Stomach (tissue), 9 donors: ENCODE data around the gene CUEDC1. TPM values are rescaled to one million over a fixed set of nuclear protein-coding genes. Genes with fewer than 3 reads are reported as not detected.
A peak's percentile ranks its signal among the peaks of the same experiment; 100 is the strongest.

Experiments
- DNase-seq, 2 donors: peaks; one replicate each; pipeline versions ENCODE4 v3.0.0 to v3.0.0-alpha.2; 2013 to 2019
- H3K27ac ChIP-seq, 5 donors: fragments of 200-600 bp in 4 of 5; sonication (generic) in 4 of 5; one replicate each; pipeline ENCODE4 v1.5.1; 2013 to 2019; ENCODE audit warnings: mild to moderate bottlenecking in 1 of 5, moderate library complexity in 1 of 5
- H3K27me3 ChIP-seq, 3 donors: fragments of 200-600 bp; sonication (generic); one replicate each; pipeline ENCODE4 v1.5.1; 2017 to 2019; ENCODE audit warnings: mixed run types in 1 of 3
- H3K36me3 ChIP-seq, 4 donors: fragments of 200-600 bp; sonication (generic); 1 replicate in 3 of 4; 2 replicates in 1 of 4; pipeline ENCODE4 v1.5.1; 2016 to 2019
- H3K4me1 ChIP-seq, 4 donors: fragments of 200-600 bp; sonication (generic); one replicate each; pipeline ENCODE4 v1.5.1; 2016 to 2019
- H3K4me3 ChIP-seq, 4 donors: fragments of 200-600 bp; sonication (generic) in 3 of 4; one replicate each; pipeline ENCODE4 v1.5.1; 2016 to 2019; ENCODE audit warnings: mild to moderate bottlenecking in 1 of 4
- H3K9me3 ChIP-seq, 4 donors: fragments of 200-600 bp; sonication (generic); one replicate each; pipeline ENCODE4 v1.5.1; 2016 to 2019
- EP300 ChIP-seq: sonication (generic); formaldehyde crosslinking; IDR thresholded peaks from one replicate; pipeline ENCODE4 v1.6.1; 2017; ENCODE audit warnings: antibody characterized with exemption
- POLR2A ChIP-seq, 4 donors: fragments of 450-650 bp; IDR thresholded peaks; one replicate each; pipeline ENCODE4 v1.6.1; 2016; ENCODE audit warnings: antibody characterized with exemption in 4 of 4, control low read depth in 2 of 4, mild to moderate bottlenecking in 1 of 4, moderate library complexity in 1 of 4
- POLR2AphosphoS5 ChIP-seq, 3 donors: sonication (generic); formaldehyde crosslinking; IDR thresholded peaks; one replicate each; pipeline ENCODE4 v1.6.1; 2016; ENCODE audit warnings: antibody characterized with exemption in 3 of 3
- WGBS, 5 donors: extraction: QIAGEN DNeasy Blood & Tissue Kit in 3 of 5; methylation state at CpG; one replicate each; pipeline versions ENCODE4 v1.1.5 to v1.1.7; 2013 to 2018; 5-methylcytosine and 5-hydroxymethylcytosine counted together
- intact Hi-C: fragments of 100-400 bp; cut with DNase I; formaldehyde crosslinking; loops from one replicate; pipeline ENCODE4 v1.15.1; 2023; ENCODE audit warnings: low total_unique reads
- polyA plus RNA-seq, 3 donors: library from polyadenylated mRNA; stranded (reverse); fragments of 200-250 nt; gene quantifications; one replicate each; pipeline ENCODE4 v1.2.3, GENCODE V29; 2013
- total RNA-seq, 5 donors: library from RNA; depleted of rRNA; stranded (reverse); fragments of >200 nt; gene quantifications; one replicate each; pipeline versions ENCODE4 v1.1.0 to v1.2.3, GENCODE V29; 2014 to 2016
- TF ChIP-seq, protein P1 (sequence below), 7 experiments: fragments of 450-650 bp in 4 of 7; fragments of 200-600 bp in 3 of 7; sonication (generic) in 3 of 7; IDR thresholded peaks; one replicate each; pipeline ENCODE4 v1.5.1; 2016 to 2019; ENCODE audit warnings: antibody characterized with exemption in 7 of 7, control low read depth in 2 of 7, mild to moderate bottlenecking in 1 of 7
- donor health status: healthy with polysubstance abuse.
- donor health status: Bipolar disorder and iron deficiency.
- donor health status: healthy.

CUEDC1 gene
- total and polyA plus RNA-seq, 8 donors = 10.5 to 111 (median 21.7) TPM

DNA sequence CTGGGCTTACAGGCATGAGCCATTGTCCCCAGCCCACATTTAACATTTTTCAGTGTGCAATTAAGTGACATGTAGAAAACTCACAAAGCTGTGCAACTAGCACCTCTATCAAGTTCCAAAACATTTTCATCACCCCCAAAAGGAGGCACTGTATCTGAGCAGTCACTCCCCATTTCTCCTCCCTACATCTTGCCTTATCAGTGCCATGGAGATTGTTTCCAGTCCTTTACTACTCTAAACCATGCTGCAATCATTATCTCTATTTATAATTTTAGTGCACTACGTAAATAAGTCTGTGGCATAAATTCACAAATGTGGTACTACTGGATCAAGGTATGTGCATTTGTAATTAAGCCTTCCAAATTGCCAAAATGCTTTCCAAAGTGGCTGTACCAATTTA is 112.9 kb downstream of the CUEDC1 start:
- WGBS, 5 donors = 21 to 62% (median 39%) methylated on average over 1 of the region's 1 CpG
- Histone ChIP-seq H3K4me3 (no peak overlapping the region), H3K9me3 (no peaks in the 10 kb centered on the region), H3K27me3 (no peaks in the 10 kb centered on the region), H3K27ac (peak overlapping the region in 1 of 5 donors; percentile 7), H3K4me1 (peaks cover 0 to 56% (median 37%) of the 10 kb centered on the region in 4 donors), H3K36me3 (peaks cover 14 to 68% (median 63%) of the 10 kb centered on the region in 4 donors)
- TF ChIP-seq, protein P1, sequence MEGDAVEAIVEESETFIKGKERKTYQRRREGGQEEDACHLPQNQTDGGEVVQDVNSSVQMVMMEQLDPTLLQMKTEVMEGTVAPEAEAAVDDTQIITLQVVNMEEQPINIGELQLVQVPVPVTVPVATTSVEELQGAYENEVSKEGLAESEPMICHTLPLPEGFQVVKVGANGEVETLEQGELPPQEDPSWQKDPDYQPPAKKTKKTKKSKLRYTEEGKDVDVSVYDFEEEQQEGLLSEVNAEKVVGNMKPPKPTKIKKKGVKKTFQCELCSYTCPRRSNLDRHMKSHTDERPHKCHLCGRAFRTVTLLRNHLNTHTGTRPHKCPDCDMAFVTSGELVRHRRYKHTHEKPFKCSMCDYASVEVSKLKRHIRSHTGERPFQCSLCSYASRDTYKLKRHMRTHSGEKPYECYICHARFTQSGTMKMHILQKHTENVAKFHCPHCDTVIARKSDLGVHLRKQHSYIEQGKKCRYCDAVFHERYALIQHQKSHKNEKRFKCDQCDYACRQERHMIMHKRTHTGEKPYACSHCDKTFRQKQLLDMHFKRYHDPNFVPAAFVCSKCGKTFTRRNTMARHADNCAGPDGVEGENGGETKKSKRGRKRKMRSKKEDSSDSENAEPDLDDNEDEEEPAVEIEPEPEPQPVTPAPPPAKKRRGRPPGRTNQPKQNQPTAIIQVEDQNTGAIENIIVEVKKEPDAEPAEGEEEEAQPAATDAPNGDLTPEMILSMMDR (IDR thresholded peaks at IDR 0.05) = no peak
- TF ChIP-seq EP300 (no peak), POLR2AphosphoS5 (IDR thresholded peaks at IDR 0.05) (no peak), POLR2A (IDR thresholded peaks at IDR 0.05) (no peak)
- no peak for DNase-seq
- intact Hi-C loops = no loop called here

DNA sequence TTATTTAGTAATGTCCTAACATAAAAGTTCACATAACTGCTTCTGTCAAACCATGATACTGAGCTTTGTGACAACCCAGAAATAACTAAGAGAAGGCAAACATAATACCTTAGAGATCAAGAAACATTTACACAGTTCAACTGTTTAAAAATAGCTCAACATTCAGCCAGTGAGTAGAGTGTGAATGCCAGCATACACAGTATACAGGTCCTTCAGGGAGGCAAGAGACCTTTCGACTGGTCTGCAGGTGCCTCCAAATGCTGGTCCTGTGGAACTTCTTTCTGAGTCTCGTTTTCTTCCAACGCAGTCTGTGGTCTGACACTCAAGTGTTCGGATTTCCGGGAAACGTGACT is 115.7 kb downstream of the CUEDC1 start:
- Histone ChIP-seq H3K27ac (peak overlapping the region in 4 of 5 donors; percentile 59 to 74 (median 69)), H3K4me3 (no peak overlapping the region), H3K4me1 (peaks cover 0 to 63% (median 36%) of the 10 kb centered on the region in 4 donors), H3K9me3 (no peaks in the 10 kb centered on the region), H3K27me3 (no peaks in the 10 kb centered on the region), H3K36me3 (peaks cover 17 to 56% (median 43%) of the 10 kb centered on the region in 4 donors)
- intact Hi-C loops = no loop called here
- 27 to 59% (median 47%) methylated on average over 6 of the region's 6 CpGs for WGBS, 5 donors
- DNase-seq = peak in 1 of 2 donors; percentile 42
- TF ChIP-seq EP300 = no peak
- TF ChIP-seq, protein P1 (IDR thresholded peaks at IDR 0.05) = no peak
- peak in 1 of 3 donors; percentile 48 for TF ChIP-seq POLR2AphosphoS5 (IDR thresholded peaks at IDR 0.05)
- TF ChIP-seq POLR2A (IDR thresholded peaks at IDR 0.05) = no peak

DNA sequence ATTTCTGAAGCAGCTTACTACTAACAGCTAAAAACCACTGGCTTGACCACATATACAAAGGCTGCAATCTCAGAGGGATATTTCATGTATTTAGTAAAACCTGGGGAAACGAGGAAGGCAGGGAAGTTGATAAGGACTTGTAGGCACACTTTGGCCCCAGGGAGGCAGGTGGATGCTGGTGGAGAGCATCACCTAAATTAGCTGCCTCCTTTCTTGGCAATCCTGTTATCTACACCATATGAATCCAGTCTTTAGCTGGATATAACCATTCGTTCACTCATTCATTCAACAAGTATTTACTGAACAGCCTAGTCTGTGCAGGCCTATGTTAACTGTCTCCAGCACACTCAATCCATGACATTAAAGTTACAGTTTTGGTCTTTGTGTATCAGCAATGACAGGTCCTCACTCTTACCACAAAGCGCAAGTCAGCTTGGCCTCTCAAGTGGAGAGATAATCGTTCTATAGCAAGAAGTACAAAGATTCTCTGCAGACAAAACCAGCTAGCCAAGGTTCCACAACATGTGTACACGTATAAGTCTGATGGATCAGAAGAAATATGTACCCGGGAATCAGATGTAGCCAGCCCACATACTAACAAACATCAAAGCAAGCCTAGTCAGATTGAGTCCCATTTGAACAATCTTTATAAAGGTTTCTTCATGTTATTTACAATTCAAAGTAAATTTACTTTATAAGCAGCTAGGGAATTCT is 116.2 kb downstream of the CUEDC1 start:
- Histone ChIP-seq H3K9me3 (no peaks in the 10 kb centered on the region), H3K27ac (peak overlapping the region; percentile 9 to 74 (median 61)), H3K36me3 (peaks cover 17 to 53% (median 42%) of the 10 kb centered on the region in 4 donors), H3K4me3 (no peak overlapping the region), H3K4me1 (peaks cover 0 to 69% (median 41%) of the 10 kb centered on the region in 4 donors), H3K27me3 (no peaks in the 10 kb centered on the region)
- 32 to 58% (median 37%) methylated on average over 6 of the region's 6 CpGs for WGBS, 5 donors
- intact Hi-C loops = no loop called here
- no peak for DNase-seq
- TF ChIP-seq EP300 (no peak), POLR2AphosphoS5 (IDR thresholded peaks at IDR 0.05) (no peak), POLR2A (IDR thresholded peaks at IDR 0.05) (no peak)
- TF ChIP-seq, protein P1 (IDR thresholded peaks at IDR 0.05) = no peak

DNA sequence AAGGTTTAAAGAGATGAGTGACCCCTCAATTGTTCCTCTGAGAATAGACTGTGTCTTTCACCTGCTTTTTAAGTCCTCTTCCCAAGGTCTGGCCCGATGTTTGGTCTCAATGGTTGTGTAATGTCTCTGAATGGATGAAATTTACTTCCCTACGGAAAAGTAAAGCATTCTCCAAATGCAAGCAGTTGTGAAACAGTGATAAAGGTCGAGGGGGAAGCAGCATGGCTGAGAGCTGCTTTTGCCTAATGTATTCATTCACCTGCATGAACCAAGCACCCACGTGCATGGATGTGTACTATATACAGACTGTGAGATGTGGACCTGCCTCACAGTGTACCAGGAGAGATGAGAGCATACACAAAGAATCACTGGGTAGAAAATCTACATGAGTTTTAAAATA is 116.8 kb downstream of the CUEDC1 start:
- Histone ChIP-seq H3K27me3 (no peaks in the 10 kb centered on the region), H3K36me3 (peaks cover 17 to 47% (median 41%) of the 10 kb centered on the region in 4 donors), H3K4me1 (peaks cover 3 to 74% (median 46%) of the 10 kb centered on the region in 4 donors), H3K27ac (peak overlapping the region in 4 of 5 donors; percentile 9 to 74 (median 66)), H3K9me3 (no peaks in the 10 kb centered on the region), H3K4me3 (no peak overlapping the region)
- intact Hi-C loops = no loop called here
- 26 to 71% (median 38%) methylated on average over 4 of the region's 4 CpGs for WGBS, 5 donors
- DNase-seq = no peak
- TF ChIP-seq, protein P1 (IDR thresholded peaks at IDR 0.05) = no peak
- TF ChIP-seq POLR2A (IDR thresholded peaks at IDR 0.05) (no peak), POLR2AphosphoS5 (IDR thresholded peaks at IDR 0.05) (no peak), EP300 (no peak)
